ENCODE data around the gene DNAAF8.

DNAAF8 gene

DNA sequence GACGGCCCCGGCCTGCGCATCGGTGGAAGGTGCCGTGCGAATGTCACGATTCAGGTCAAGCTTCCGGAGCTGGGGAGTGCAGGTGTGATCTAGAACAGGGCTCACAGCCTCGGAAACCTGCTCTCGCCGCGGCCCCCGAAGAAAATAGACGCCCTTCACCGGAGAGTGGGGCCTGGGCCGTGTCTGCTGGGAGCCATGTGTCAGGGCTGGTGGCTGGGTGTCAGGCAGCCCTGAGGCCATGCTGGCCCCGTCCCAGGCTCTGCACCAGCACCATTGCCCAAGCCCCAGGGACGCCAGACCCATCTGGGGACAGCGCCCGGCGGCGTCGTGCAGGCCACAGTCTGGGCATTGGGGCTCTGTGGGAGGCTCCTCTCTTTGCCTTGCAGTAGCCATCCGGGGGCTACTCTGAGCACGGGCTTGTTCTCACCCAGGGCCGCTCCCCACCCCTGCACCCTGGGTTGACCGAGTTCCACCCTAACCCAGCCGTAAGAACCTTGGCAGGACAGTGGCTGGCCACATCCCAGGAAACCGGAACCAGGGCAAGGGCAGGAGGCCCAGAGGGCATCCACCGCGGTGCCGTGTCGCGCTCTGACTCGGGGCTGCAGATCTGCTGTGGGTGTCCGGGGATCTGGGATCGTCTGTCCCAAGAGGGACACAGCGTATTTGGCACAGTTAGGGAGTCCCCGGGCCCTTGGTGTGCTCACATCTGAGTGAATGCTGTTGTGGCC, 46.2 kb upstream of the DNAAF8 start:
- TF ChIP-seq, protein P1, sequence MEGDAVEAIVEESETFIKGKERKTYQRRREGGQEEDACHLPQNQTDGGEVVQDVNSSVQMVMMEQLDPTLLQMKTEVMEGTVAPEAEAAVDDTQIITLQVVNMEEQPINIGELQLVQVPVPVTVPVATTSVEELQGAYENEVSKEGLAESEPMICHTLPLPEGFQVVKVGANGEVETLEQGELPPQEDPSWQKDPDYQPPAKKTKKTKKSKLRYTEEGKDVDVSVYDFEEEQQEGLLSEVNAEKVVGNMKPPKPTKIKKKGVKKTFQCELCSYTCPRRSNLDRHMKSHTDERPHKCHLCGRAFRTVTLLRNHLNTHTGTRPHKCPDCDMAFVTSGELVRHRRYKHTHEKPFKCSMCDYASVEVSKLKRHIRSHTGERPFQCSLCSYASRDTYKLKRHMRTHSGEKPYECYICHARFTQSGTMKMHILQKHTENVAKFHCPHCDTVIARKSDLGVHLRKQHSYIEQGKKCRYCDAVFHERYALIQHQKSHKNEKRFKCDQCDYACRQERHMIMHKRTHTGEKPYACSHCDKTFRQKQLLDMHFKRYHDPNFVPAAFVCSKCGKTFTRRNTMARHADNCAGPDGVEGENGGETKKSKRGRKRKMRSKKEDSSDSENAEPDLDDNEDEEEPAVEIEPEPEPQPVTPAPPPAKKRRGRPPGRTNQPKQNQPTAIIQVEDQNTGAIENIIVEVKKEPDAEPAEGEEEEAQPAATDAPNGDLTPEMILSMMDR (IDR thresholded peaks at IDR 0.05; ENCODE audit: insufficient read depth, missing control alignments): no peak
- DNase-seq (ENCODE audit: insufficient read length, low spot score): no peak
- no peak for FAIRE-seq

- TF ChIP-seq, protein P1 (IDR thresholded peaks at IDR 0.05; ENCODE audit: insufficient read depth, missing control alignments): no peak
- FAIRE-seq: no peak
- DNase-seq (ENCODE audit: insufficient read length, low spot score): no peak
Measured at GRCh38 chr16:4688674-4689045, 45.7 kb upstream of the DNAAF8 start.

GRCh38 chr16:4689091-4689671, 45.2 kb upstream of the DNAAF8 start:
- TF ChIP-seq, protein P1 (IDR thresholded peaks at IDR 0.05; ENCODE audit: insufficient read depth, missing control alignments): no peak
- FAIRE-seq (no peak), DNase-seq (ENCODE audit: insufficient read length, low spot score) (no peak)

- no peak for FAIRE-seq
- no peak for DNase-seq (ENCODE audit: insufficient read length, low spot score)
- TF ChIP-seq, protein P1 (IDR thresholded peaks at IDR 0.05; ENCODE audit: insufficient read depth, missing control alignments): no peak
Measured at GRCh38 chr16:4689864-4690704, 44.3 kb upstream of the DNAAF8 start.

- FAIRE-seq (no peak), DNase-seq (ENCODE audit: insufficient read length, low spot score) (no peak)
- TF ChIP-seq, protein P1 (IDR thresholded peaks at IDR 0.05; ENCODE audit: insufficient read depth, missing control alignments): no peak
Measured at GRCh38 chr16:4690946-4691665, 43.2 kb upstream of the DNAAF8 start.

DNA sequence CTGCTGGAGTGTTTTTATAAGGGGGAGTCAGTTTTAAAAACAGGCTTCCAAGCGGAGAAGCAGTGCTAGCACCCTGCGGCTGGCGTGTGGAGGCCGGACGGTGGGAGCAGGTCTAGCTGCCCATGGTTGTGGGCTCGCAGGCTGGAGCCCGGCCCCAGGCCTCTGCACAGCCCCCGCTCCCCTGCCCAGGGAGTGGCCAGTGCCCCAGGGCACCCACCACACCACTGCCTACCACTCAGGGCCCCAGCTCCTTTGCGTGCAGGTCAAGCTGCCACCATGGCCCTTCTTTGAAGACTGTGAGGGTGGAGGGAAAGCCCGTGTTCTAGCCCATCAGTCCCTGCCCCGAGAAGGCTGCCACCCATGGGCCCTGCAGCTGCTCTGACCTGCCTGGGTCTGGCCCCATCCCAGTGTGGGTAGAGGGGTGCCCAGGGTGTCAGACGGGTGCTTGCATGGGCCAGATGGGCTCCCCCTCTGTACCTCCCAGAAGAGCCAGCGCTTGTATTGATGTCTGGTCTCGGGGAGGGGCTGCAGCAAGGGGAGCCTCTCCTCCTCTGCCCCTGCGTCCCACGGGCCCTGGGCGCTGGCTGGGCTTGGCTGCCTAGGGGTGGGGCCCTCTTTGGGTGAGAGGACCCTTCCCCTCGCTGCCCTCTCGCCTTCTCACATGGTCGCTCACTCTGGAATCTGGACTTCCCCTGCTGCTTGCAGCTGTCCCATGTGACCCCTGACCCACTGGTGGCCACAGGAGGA, 42.5 kb upstream of the DNAAF8 start:
- TF ChIP-seq, protein P1 (IDR thresholded peaks at IDR 0.05; ENCODE audit: insufficient read depth, missing control alignments): no peak
- FAIRE-seq: no peak
- no peak for DNase-seq (ENCODE audit: insufficient read length, low spot score)
